ENCODE data around the gene ATXN7L1. TPM values are rescaled to one million over a fixed set of nuclear protein-coding genes. Genes with fewer than 3 reads are reported as not detected.
A peak's percentile ranks its signal among the peaks of the same experiment; 100 is the strongest.

The ATXN7L1 gene
- polyA plus RNA-seq, 3 donors: 10.3 to 12.9 (median 11.4) TPM

DNA sequence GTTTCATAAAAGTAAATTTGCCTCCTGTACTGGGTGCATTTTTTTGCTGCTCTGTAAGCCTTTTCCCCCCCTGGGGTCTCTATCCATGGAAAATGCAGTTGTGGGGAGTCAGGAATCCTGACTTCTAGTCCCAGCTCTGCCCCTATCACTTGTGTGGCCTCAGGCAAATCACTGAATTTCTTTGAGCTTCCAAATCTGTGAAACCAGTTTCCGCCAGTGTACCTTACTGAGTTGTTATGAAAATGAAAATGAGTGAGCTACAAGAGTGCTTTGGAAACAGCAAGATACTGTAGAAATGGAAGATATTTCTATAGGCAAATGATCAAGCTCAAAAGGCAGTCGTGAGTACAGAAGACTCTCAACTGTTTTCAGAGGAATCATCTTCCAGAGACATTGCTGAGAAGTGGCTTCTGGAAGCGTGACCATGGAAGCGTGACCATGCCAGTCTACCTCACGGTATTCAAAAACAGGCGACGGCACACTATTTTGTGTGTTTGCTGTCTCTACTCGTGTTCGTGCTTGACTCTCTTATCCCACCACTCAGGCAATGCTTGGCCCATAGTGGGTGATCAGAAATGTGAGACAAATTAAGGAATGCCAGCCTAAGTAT is 107.4 kb downstream of the ATXN7L1 start:
- DNase-seq (ENCODE audit: extremely low read depth in 1 of 11, low read depth in 9 of 11, low spot score in 4 of 11): no peak

DNA sequence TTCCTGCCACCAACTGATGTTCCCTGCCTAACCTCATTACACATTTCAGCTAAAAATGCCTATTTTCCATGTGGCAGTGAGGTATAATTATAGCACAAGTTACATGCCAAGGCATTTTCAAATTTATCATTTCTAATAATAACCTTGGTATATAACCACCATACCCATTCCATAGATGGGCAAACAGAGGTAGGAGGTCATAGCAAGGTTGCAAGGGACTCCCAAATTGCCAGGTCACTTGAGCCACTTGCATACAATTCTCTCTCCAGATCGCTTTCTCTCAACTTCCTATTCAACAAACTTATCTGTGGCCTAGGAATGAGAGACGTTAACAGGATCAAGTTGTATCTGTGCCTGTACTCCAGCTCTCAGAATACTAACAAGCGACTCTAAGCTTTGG is 108.3 kb downstream of the ATXN7L1 start:
- no peak for DNase-seq (ENCODE audit: extremely low read depth in 1 of 11, low read depth in 9 of 11, low spot score in 4 of 11)

DNA sequence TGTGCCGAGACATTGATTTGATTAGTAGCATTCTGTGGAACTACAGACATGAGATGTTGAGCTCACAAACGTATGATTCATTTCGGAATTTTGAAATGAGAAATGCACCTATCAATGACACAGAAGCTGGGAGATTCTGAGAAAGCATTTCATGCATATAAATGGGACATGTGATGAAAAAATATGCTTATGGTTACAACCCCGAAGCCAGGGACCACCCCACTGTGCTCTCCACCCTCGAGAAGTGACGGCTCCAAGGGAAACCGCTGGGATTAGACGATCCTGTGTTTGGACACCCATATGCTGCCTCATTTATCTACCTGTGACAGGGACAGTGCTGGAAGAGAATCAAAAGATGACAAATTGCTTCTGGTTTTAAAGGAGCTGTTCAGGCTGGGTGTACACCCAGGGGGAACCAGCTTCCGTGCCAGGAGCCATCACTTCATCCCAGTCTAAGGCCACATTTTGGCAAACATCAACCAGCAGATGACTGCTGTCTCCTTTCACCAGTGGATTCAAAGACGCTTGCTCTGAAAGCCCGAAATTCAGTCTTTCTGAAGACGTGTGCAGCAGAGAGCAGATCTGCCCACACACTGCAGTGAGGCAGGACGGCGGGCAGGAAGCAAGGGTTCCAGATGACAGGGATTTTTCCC is 109.9 kb downstream of the ATXN7L1 start:
- no peak for DNase-seq (ENCODE audit: extremely low read depth in 1 of 11, low read depth in 9 of 11, low spot score in 4 of 11)

DNA sequence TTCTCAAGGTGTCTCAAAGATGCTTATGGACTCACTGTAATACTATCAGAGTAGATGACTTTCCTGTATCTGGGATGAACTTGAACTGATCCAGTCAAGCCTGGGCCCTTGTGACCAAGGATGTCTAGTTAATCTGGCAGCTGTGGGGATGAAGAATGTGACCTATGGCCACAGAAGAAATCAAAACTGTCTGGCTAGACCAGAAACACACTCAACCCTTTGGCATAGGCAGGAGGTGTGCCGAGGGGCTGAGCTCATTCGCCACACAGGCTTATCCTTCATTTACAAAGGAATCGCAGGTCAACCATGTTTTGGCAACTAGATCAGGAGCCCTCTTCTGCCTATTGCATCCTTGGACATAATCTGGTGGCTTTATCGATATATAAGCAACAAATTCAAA is 110.6 kb downstream of the ATXN7L1 start:
- no peak for DNase-seq (ENCODE audit: extremely low read depth in 1 of 11, low read depth in 9 of 11, low spot score in 4 of 11)

DNA sequence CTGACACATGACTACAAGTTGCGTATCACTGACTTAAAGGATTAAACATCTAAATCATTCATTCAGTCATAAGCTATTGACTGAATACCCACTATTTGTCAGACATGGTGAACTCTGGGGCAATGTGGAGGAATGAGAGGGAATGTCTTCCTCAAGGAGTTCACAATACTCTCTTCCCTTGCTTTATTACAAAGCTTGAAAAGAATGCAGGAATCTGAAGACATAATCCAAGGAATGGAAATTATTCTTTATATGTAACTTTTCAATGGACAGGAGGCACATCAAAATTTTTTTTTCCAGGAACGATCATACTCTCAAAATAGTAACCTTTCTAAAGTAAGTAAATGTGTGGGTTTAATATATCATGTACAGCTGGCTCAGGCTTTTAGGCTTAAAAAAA is 111.9 kb downstream of the ATXN7L1 start:
- DNase-seq (ENCODE audit: extremely low read depth in 1 of 11, low read depth in 9 of 11, low spot score in 4 of 11): no peak

DNA sequence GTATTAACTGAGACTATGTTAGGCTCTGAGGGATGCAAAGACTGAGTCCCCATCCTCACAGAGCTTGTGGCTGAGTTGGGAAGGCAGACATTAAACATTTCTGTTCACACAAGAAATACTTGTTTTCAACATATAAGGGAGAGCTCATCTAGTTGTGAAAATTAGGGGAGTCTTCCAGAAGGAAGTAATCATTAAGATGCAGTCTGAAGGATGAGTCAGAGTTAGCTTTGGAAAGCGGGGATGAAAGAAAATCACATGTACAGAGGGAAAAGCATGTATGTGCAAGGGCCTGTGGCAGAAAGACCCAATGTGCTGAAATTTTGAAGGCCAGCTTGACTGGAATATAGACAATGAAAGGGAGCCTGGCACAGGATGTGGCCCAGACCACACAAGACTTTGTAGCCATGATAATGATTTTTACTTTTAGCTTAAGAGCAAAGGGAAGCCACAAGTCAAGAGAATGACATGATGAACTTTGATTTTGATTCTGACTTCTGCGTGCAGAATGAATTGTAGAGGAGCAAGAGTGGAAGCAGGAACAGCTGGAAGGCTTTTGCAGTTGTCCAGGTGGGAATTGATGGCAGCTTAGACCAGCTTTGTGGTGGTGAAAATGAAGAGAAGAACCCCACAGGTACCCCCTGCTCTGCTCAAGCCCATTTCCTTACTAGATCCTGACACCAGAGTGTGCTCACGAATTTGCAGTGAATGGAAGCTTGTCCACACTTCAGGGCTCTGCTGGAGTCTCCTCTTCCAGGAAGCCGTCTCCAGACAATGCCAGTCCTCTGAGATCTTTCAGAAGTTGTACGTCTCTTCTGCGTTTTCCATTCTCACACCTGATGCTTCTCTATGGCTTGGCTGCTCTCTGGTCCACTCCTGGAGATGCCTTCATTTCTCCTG is 115.6 kb downstream of the ATXN7L1 start:
- DNase-seq (ENCODE audit: extremely low read depth in 1 of 11, low read depth in 9 of 11, low spot score in 4 of 11): no peak

DNA sequence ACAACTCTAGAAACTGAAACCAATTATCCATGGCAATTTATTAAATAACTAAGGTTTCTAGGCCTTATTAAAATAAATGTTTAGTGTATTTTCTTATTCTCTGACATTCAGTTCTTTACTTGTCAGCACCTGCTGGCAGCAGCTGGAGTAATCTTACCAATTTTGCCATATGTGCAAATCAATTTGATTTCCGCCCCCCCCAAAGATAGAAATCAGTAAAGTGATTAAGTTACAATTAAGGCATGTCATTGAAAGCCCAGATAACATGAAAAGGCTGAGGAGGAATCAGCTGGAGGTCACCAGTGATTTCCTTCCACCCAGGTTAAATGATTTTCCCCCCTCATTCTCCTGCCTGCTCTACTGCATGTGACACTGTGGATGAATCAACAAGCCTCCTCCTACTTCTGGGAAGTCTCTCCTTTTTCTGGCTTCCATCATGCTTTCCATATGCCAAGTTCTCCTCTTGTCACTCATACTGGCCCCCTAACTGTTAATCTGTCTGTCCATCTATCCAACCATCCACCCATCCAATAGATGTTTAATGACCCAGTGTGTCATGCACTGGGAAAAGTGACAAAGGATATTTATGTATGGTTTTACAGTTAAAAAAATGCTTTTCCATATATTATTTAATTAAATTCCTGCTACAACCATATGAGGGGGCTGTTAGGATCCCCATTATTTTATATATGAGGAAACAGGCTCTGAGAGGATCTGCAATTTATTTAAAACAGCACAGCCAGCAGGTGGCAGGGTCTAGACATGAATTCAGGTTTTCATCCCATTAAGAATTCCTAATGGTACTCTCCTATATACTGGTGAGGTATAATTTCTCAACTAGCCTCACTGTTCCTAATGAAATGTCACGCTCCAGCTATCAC is 116.5 kb downstream of the ATXN7L1 start:
- DNase-seq (ENCODE audit: extremely low read depth in 1 of 11, low read depth in 9 of 11, low spot score in 4 of 11): peak in 6 of 11 donors; percentile 27 to 46 (median 35)

DNA sequence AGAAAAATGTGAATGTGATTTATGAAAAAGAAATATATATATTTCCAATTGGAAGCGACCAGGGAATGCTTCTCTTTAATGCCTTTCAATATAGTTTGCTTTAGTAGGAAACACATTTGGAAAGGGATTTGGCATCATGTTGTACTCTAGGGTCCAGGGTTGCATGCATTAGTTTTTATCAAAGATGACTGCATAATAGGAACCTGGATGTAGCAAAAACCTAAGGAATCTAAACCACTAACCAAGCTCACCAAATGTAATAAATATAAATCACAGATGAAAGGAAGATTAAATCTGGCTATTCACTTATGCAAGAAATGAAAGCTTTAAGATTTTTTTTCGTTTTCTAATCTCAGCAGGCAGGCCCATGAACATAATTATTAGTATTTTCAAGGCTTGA is 120.0 kb downstream of the ATXN7L1 start:
- DNase-seq (ENCODE audit: extremely low read depth in 1 of 11, low read depth in 9 of 11, low spot score in 4 of 11): no peak

DNA sequence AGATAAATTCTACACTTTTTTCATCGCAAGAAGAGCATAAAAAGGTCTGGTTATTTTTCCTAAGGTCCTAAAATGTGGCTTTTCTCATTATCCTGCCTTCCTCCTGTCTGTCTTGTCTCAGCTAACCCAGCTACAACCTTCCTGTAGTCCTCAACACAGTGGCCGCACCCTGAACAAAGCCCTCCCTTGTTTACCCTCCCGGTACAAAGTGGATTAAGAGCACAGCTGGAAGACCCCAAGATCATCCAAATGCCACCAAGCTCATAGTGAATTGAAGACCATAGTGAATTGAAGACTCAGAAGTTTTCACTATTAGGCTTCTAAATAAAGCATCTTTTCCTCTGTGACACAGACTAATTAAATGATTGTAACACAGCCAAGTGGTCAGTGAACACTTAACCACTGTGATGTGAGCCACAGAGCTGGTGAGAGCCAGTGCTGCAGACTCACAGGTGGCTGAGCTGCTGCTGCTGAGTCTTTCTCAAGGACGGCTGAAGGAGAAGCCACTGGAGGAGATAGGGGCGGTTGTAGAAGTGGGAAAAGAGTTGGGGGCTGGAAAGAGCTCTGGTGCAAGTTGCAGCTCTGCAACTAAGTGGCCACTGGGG is 123.6 kb downstream of the ATXN7L1 start:
- no peak for DNase-seq (ENCODE audit: extremely low read depth in 1 of 11, low read depth in 9 of 11, low spot score in 4 of 11)

DNA sequence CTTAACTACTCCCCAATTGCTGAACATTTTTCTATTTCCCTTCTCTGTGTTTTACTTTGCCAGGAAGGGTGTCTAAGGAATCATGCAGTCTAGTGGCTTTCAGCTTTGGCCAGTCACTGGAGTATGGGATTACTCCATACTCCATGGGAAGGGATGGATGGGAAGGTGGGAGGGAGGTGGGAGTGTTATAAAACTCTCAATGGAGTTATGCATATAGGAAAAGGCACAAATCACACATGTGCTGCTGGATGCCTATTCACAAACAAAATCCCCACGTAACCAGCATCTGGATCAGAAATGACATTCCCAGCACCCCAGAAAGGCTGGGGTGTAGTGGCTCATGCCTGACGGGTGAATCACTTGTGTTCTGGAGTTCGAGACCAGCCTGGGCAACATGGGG is 125.3 kb downstream of the ATXN7L1 start:
- no peak for DNase-seq (ENCODE audit: extremely low read depth in 1 of 11, low read depth in 9 of 11, low spot score in 4 of 11)

DNA sequence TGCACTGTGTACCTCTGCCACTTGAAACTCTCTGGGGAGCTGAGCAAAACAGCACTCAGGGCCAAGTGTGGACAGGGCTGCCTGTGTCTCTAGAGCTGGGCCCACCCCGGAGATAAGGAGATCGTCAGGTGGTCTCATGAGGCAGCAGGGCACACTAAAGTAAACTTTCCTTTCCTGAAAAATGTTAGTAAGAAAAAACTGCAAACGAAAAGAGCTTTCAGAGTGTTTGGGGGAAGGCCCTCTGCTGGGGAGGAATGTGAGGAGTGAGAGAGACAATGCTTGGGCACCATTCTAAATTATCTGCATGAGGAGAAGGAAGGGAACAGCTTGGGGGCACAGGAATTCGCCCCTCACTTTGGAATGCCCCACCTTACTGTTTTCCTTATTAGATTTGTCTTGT is 127.7 kb downstream of the ATXN7L1 start:
- no peak for DNase-seq (ENCODE audit: extremely low read depth in 1 of 11, low read depth in 9 of 11, low spot score in 4 of 11)

DNA sequence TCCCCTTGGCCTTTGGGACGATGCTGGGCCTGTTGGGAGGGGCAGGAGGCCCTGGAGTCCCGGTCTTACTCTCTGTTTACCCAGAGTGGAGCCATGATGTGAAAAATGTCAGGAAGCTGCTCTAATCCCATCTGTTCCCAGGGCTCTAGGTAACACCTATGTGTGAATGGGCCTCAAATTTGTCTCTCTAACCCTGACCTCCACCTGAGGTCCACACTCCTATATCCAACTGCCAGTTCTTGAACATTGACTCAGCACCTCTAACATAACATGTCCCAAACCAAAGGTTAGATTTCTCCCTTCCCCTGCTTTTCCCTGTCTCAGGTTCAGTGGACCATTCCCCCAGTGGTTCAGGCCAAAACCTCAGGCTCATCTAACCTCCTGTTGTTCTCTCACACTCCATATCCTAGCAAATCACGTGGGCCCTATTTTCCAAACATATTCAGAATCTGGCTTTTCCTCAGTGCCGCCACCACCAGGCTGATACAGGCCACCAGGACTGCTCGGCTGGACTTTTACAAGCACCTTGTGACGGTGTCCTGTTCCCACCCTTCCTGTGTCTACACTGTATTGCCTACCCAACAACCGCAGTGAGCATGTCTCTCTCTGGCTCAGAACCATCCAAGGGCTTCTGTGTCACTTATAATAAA is 130.6 kb downstream of the ATXN7L1 start:
- DNase-seq (ENCODE audit: extremely low read depth in 1 of 11, low read depth in 9 of 11, low spot score in 4 of 11): no peak

DNA sequence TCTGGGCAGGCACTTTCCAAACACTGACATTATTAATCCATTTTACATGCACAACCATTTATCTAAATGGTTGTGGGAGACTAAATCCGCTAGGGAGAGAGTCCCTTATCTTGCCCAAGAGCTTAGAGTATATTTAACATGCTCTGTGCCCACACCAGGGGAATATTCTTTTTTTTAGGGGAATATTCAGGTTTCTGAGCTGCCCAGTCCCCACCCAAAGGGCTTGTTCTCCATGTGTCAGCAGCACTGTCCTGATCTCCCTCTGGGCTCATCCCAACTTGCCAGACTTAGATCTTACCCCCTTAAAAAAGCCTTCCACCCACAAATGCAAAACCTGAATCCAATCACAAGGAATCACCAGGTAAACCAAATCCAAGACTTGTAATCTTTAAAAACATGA is 132.1 kb downstream of the ATXN7L1 start:
- DNase-seq (ENCODE audit: extremely low read depth in 1 of 11, low read depth in 9 of 11, low spot score in 4 of 11): no peak

DNA sequence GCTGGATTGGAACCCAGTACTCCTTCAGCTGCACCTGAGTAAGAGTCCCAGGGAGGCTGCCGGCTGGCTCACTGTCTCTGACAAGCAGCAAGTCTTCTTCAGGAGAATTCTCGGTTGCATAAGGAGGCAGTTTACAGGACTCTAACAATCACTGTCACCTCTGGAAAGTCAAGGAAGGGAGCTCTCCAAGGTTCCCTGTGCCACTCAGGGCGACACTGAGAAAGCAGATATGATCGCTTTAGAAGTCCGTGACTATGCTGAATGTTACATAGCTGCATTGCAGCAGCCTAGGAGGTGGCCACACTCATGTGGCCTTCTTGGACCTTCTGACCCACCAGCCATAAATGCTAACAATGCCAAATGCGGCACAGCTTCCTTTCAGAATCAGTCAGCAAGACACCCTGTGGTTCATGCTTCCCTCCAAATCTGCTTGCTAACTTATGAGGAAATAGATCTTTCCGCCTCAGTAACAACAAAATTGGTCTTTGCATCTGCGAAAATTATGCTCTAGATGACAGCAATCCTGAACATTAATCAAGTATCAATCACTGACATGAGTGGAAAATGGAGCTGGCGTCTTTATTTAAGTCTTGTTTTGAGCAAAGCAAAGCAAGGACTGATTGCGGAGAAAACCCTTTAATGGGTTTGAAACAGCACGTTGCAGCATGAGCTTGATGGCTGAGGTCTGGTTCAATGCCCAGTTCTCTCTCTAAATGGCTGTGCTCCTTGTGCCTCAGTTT is 132.9 kb downstream of the ATXN7L1 start:
- peak in 2 of 11 donors; percentile 7 to 11 for DNase-seq (ENCODE audit: extremely low read depth in 1 of 11, low read depth in 9 of 11, low spot score in 4 of 11)

DNA sequence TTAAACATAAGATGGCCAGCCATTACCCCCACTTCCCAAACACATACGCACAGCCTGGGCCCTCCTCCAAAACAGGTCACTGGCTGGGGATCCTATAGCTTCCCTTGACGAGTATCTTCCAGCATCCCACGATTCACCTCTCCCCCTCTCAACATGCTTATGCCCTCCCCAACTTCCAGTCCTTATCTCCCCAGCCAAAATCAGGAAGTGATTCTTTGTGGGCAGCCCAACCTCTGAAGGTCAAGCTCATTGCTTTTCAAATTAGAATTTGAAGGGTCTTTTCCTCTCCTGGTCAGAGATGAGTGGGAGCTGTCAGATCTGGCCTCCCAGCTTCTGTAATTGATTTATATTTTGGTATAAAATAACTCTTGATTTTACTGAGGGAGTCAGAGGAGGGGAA is 133.6 kb downstream of the ATXN7L1 start:
- DNase-seq (ENCODE audit: extremely low read depth in 1 of 11, low read depth in 9 of 11, low spot score in 4 of 11): no peak

DNA sequence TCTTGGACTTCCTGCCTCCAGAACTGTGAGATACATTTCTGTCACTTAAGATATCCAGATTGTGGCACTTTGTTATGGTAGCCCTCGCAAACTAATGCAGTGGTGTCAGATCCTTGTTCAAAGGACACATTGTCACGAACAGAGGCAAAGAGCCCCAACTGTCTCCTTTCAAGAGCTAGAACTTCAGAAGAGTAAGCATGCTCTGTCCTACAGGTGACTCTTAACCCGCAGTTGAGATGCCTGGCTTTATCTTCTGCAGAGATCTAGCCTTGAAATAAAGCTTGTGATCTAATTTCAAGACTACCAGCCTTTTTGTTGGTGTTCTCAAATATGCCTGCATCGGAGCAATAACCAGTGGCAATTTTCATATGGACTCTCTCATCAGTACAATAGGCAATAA is 134.4 kb downstream of the ATXN7L1 start:
- no peak for DNase-seq (ENCODE audit: extremely low read depth in 1 of 11, low read depth in 9 of 11, low spot score in 4 of 11)

DNA sequence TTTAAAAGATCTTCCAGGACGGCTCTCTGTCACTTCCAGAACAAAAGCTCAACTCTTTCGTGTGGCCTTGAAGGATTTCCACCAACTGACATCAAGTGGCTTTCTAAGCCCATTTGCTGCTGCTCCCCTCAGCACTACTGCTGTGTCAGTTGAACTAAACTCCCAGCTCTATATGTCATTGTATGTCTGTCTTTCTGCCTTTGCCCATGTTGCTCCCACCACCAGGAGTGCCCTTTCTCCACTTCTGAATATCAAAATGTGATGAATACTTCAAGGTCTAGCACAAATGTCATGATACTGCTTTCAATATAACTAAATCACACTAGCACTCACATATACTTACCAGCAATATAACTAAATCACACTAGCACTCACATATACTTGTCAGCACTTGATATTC is 138.3 kb downstream of the ATXN7L1 start:
- DNase-seq (ENCODE audit: extremely low read depth in 1 of 11, low read depth in 9 of 11, low spot score in 4 of 11): no peak

DNA sequence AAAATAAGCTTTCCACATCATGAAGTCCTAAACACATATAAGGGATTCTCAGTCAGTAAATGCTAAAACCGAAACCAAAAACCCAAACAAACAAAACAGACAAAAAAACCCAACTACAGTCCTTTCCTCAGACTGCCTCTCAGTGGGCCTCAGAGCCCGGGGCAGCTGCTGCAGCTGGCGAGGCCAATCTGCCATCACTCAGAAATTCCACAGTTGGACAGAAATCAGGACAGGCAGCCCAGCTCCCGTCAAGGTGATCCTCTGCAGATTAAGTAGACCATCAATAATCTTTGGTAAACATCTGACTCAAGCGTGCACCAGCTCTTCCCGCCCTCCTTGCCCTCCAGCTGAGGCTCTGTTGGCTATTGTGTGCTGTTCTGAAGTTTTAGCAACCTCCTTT is 142.2 kb downstream of the ATXN7L1 start:
- DNase-seq (ENCODE audit: extremely low read depth in 1 of 11, low read depth in 9 of 11, low spot score in 4 of 11): no peak

Measured in renal cortex interstitium (tissue), 11 donors.